Activated B cell treated with CpG ODN at 0.5 μM for 24 hours (primary cell): ENCODE results near the gene CAPN8. TPM values are rescaled to one million over a fixed set of nuclear protein-coding genes. Genes with fewer than 3 reads are reported as not detected.

Source experiments
- ATAC-seq: fragments of 200-7000 bp; cut with Tn5 transposase; one replicate; pipeline ENCODE4 v1.10.0; 2021; ENCODE audit warnings: low read depth, mild to moderate bottlenecking, moderate library complexity
- CTCF ChIA-PET: fragments of 350-600 bp; sonication (Branson Sonifier 250); formaldehyde crosslinking; loops from one replicate; lab custom pipeline; 2021; ENCODE audit warnings: antibody characterized with exemption; lab: Charles Lee
- POLR2A ChIA-PET: fragments of 350-600 bp; sonication (Branson Sonifier 250); formaldehyde crosslinking; loops from one replicate; lab custom pipeline; 2021; ENCODE audit warnings: antibody characterized with exemption; lab: Charles Lee
- DNase-seq: peaks from one replicate; pipeline ENCODE4 v3.0.0; 2022
- H3K27ac Mint-ChIP-seq: one replicate; pipeline ENCODE4 v1.8.0; 2020; ENCODE audit warnings: mixed read lengths
- H3K27me3 Mint-ChIP-seq: one replicate; pipeline ENCODE4 v1.8.0; 2021; ENCODE audit warnings: mixed read lengths
- H3K36me3 Mint-ChIP-seq: one replicate; pipeline ENCODE4 v1.8.0; 2021; ENCODE audit warnings: low read depth, mixed read lengths
- H3K4me1 Mint-ChIP-seq: one replicate; pipeline ENCODE4 v1.8.0; 2021; ENCODE audit warnings: mixed read lengths
- H3K4me3 Mint-ChIP-seq: one replicate; pipeline ENCODE4 v1.8.0; 2020; ENCODE audit warnings: mild to moderate bottlenecking, mixed read lengths
- H3K9me3 Mint-ChIP-seq: one replicate; pipeline ENCODE4 v1.8.0; 2020; ENCODE audit warnings: mixed read lengths
- CTCF ChIP-seq: fragments of 200-600 bp; IDR thresholded peaks from one replicate; pipeline ENCODE4 v1.8.0; 2022; ENCODE audit warnings: antibody characterized with exemption, mild to moderate bottlenecking
- intact Hi-C: fragments of 100-400 bp; cut with micrococcal nuclease; formaldehyde crosslinking; loops from one replicate; pipeline ENCODE4 v1.15.1; 2024
- total RNA-seq: library from RNA; stranded (reverse); gene quantifications from 2 replicates; pipeline ENCODE4 v1.2.3, GENCODE V29; 2022

CAPN8 gene
- total RNA-seq, 1 donor from 2014 or later = not detected

- Mint-ChIP-seq H3K27ac (no peak overlapping the region), H3K9me3 (no peaks in the 10 kb centered on the region), H3K27me3 (peaks cover 11% of the 10 kb centered on the region), H3K4me3 (no peak overlapping the region), H3K4me1 (no peaks in the 10 kb centered on the region), H3K36me3 (no peaks in the 10 kb centered on the region)
- no peak for TF ChIP-seq CTCF
- POLR2A ChIA-PET = no interaction called here
- intact Hi-C loops = no loop called here
- DNase-seq (no peak), ATAC-seq (no peak)
- CTCF ChIA-PET = no interaction called here
Observed at GRCh38 chr1:223651291-223651991, 14.1 kb downstream of the CAPN8 start.

- H3K4me3 Mint-ChIP-seq = no peak overlapping the region
- CTCF ChIA-PET = no interaction called here
Observed at GRCh38 chr1:223650465-223650864, 15.0 kb downstream of the CAPN8 start.

GRCh38 chr1:223649222-223649621 is 16.3 kb downstream of the CAPN8 start:
- TF ChIP-seq CTCF = no peak
- intact Hi-C loops = no loop called here
- no peak overlapping the region for H3K27ac Mint-ChIP-seq
- ATAC-seq (no peak), DNase-seq (no peak)
- ChIA-PET CTCF (no interaction called here), POLR2A (no interaction called here)
- H3K9me3 Mint-ChIP-seq = no peaks in the 10 kb centered on the region
- no peaks in the 10 kb centered on the region for H3K36me3 Mint-ChIP-seq
- no peak overlapping the region for H3K4me3 Mint-ChIP-seq
- no peaks in the 10 kb centered on the region for H3K4me1 Mint-ChIP-seq
- peaks cover 6% of the 10 kb centered on the region for H3K27me3 Mint-ChIP-seq

More at GRCh38 chr1:223650465-223650864, 15.0 kb downstream of the CAPN8 start:
- Mint-ChIP-seq H3K27me3 (peaks cover 11% of the 10 kb centered on the region), H3K4me1 (no peaks in the 10 kb centered on the region), H3K9me3 (no peaks in the 10 kb centered on the region), H3K36me3 (no peaks in the 10 kb centered on the region), H3K27ac (no peak overlapping the region)
- TF ChIP-seq CTCF = no peak
- POLR2A ChIA-PET = no interaction called here
- no peak for DNase-seq
- intact Hi-C loops = no loop called here
- no peak for ATAC-seq

- ATAC-seq = no peak
- TF ChIP-seq CTCF = no peak
- POLR2A ChIA-PET = no interaction called here
- H3K4me1 Mint-ChIP-seq = no peaks in the 10 kb centered on the region
- DNase-seq = no peak
- CTCF ChIA-PET = no interaction called here
- intact Hi-C loops = no loop called here
- no peaks in the 10 kb centered on the region for H3K9me3 Mint-ChIP-seq
- H3K27ac Mint-ChIP-seq = no peak overlapping the region
- H3K36me3 Mint-ChIP-seq = no peaks in the 10 kb centered on the region
- no peak overlapping the region for H3K4me3 Mint-ChIP-seq
- H3K27me3 Mint-ChIP-seq = peaks cover 7% of the 10 kb centered on the region
Observed at GRCh38 chr1:223647249-223647648, 18.3 kb downstream of the CAPN8 start.

GRCh38 chr1:223645903-223646302 is 19.6 kb downstream of the CAPN8 start:
- ATAC-seq = no peak
- H3K4me1 Mint-ChIP-seq = no peaks in the 10 kb centered on the region
- intact Hi-C loops = no loop called here
- H3K4me3 Mint-ChIP-seq = no peak overlapping the region
- H3K36me3 Mint-ChIP-seq = no peaks in the 10 kb centered on the region
- DNase-seq = no peak
- ChIA-PET POLR2A (no interaction called here), CTCF (no interaction called here)
- H3K9me3 Mint-ChIP-seq = no peaks in the 10 kb centered on the region
- H3K27ac Mint-ChIP-seq = no peak overlapping the region
- H3K27me3 Mint-ChIP-seq = peaks cover 11% of the 10 kb centered on the region
- TF ChIP-seq CTCF = no peak
